GM21367 (cell line): ENCODE results near the gene PDE1C.

ENCODE experiments used
- ATAC-seq: cut with Tn5 transposase; IDR thresholded peaks from one replicate; pipeline ENCODE4 v1.9.1; 2021; ENCODE audit not compliant: unreplicated experiment

The PDE1C gene

DNA sequence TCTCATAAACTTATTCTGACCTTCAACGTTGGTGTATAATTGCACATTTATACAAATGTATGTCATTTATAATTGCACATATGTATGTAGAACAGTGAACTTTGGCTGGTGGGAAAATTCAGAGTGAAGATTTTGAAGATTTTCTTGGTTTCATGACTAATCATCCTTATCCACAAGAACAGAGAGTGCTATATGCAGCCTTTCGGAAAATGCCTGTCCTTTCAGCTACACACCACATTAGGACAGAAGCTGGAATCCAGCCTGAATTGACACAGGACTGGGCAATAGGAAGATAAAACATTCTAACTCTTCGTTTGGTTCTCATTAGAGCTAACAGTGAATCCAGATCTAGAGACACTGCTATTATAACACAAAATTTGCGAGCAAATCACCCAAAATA, 166.2 kb downstream of the PDE1C start:
- ATAC-seq, result no peak

DNA sequence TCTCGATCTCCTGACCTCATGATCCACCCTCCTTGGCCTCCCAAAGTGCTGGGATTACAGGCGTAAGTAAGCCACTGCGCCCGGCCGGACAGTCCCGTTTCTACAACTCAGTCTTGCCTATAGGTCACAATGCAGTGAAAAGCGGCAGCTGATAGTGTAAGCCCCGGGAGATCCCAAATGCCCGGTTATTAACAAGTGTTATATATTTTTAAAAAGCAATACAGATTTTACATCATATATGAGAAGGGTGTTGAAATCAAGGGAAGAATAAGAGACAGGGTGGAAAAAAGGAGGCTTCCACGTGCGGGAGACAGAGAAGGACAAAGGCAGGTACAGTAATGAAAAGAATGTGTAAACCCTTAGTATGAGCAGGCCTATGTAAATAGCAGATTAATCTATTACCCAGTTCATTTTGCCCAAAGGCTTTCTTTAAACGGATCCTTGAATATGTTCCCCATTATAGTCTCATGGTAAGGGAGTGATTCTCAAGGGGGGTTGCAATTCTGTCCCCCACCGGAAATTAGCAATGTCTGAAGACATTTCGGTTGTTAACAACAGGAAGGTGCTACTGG, 170.8 kb downstream of the PDE1C start:
- no peak for ATAC-seq

DNA sequence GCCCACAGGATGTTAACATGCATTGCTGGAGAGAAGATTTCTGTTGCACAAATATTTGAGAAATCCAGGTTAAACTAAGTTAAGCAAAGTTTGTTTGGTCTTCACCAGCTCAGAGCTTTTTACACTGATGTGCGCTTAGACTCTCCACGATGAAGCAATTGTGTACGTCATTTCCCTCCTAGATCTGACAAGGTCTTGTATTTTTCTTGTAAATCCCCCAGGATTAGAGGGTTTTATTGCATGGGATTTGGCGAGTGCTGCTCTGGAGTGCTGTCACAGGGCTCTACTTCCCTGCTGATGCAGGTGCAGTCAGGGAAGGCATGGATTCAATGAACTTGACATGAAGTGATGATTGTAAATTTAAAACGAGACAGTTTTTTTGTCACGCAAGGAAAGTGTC, 173.3 kb downstream of the PDE1C start:
- ATAC-seq, result no peak

DNA sequence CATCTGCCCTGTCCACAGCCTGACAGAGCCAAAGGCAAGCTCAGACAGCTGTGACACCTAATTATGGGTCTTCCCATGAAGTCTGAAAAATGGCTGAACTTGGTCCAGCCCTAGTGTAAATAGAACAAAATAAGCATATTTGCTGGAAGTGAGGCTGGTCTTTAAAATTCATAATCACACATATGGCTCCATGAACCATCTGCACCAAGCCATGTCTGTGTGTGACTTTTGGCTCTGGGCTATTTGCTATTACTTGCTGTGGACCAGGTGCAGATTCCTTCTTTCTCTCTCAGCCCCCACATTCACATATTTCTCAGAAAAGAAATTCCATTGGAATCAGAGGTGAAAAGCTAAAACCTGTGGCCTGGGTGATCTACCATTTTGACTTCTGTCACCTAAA, 175.9 kb downstream of the PDE1C start:
- ATAC-seq, result no peak

DNA sequence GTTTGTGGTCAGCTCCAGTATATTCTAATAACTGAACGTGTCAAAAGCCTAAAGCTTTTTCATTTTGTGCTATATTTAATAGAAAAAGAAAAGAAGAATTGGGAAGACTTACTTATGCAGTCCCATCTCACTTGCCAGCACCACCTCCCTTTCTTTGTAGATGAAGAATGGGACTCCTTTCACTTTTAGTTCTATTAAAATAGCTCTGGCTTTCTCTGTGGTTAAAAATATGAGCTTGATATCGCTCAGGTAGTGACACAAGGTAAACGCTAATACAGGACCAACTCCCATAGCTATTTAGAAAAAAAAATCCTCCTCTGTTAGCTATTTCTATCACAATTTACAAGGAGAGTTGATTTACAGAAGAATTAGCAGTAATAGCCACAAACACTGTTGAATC, 176.8 kb downstream of the PDE1C start:
- peak; percentile 33 for ATAC-seq

DNA sequence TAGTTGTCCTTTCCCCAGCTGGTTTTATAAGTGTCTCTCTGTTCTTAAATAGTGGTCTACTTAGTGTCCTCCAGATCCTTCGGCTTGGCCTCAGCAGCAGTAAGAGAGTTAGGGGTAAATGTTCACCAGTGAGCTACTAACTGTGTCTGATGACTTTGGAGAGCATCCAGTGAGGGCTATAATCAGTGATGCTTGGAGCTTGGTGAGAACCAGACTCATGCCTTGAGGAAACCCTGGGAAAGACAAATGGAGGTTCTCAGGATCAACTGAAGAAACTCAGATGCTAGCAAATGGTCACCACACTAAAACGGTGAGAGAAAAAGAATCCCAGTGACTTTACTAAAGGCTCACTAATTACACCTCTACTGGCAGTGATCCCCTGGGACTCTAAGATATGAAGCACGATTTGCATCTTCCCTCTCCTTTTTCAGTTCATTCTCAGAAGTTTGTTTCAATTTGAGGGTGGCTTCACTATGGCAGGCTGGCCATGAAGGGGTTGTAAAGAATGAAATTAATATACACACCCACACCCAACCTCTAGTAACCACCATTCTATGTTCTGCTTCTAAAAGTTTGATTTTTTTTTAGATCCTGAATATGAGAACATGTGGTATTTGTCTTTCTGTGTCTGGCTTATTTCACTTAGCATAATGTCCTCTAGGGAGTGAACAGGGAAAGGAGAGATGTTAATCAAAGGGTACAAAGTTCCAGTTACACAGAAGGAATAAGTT, 177.9 kb downstream of the PDE1C start:
- ATAC-seq, result peak; percentile 80

DNA sequence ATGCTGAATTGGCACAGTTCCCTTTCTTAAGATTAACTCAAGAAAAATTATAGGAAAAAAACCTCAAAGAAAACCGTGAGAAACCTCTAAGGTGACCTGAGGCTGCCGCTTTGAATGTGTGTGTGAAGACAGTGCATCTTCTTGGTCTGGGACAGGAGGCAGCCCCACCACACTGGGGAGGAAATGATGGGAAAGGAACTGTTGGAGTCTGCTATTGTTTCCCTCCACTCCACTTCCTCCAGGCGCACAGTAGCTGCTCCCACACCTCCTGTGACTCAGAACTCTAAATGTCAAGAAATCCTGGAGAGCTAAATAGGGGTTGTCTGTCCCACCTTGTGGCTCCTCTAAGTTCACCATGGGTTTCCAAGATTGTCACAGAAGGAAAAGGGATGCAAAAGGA, 179.4 kb downstream of the PDE1C start:
- no peak for ATAC-seq

DNA sequence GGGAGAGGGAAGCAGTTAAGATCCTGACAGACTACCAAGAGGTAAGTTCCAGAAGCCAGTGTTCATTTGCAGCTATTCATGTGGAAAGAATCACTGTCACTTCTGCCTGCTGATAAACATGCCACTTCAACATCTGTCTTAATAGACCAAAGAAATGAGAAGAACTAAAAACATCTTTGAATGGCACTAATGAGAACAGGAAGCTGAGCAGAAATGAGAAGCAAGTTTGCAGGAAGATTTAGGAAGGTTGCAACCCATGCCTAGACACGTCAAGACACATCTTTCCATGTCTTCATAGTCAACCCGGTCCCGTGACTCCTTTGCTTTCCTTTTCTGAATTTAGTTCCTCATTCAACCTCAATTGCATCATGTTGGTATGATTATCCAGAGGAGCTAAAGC, 180.0 kb downstream of the PDE1C start:
- ATAC-seq, result no peak

DNA sequence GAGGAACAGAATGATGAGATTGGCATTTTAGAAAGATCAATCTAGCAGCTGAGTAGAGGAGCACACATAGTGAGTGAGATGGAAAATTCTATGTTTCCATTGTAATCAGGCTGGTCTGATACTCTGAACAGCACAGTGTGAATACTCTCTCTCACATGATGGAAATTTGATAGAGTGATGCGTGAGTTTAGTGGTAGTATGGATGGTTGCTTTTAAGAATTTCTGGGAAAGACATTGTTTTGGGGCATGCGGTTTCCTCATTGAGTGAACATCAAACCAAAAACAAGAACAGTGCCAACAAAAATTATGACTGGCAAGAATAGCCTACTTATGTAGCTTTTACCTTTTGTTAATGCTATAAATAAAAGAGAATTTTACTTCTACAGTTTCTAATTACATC, 183.2 kb downstream of the PDE1C start:
- ATAC-seq, result no peak

DNA sequence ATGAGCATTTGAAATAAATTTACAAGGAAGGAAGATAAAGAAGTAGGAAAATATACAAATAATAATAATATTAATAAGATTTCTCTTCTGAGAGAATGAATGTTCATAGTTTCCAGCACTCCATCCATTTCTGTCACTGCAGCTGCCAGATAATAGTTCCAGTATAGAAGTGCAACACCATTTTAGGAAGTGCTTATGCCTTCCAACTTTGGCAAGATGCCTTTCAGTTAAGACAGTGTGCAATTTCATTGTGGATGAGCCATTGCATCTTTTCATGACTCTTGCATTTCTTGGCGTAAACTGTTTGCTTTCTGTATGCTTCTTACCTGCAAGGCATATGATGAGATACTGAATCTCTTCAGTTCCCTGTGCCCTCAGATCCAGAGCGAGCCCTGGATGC, 185.0 kb downstream of the PDE1C start:
- no peak for ATAC-seq

DNA sequence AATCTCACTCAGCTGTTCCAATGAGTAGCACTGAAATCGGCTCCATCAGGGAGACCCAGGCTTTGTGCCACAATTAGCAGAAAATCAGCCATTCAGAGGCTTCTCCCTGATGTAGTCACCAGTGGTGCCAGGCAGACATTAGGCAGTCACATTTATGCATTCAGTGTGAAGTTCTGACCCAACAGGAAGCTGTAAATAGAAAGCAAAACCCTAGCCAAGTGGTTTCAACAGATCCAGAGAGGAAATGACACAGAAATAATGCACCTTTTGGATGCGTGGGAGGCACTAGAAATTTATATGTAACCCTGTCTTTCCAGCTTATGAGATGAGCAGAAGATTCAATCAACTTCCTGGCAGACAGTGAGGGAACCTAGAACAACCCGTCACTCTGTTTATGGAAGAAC, 186.4 kb downstream of the PDE1C start:
- ATAC-seq, result no peak

DNA sequence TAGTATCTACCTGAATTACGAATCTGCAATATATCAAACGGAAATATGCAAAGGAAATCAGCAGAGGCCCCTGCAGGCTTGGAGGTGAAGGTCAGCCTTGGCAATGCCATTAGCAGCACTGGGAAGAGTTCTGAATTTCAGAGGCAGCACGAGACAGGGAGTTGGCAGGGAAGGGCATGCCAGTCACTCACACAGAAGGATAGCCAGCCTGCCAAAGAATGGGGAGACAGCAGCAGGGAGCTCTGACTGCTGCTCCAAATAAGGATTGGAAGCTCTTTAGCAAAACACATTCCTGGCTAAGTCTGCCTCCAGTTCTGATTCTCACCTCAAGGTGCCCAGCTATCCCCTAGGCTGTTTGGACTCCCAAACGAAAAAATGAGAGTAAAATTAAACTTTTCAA, 188.0 kb downstream of the PDE1C start:
- ATAC-seq, result no peak

DNA sequence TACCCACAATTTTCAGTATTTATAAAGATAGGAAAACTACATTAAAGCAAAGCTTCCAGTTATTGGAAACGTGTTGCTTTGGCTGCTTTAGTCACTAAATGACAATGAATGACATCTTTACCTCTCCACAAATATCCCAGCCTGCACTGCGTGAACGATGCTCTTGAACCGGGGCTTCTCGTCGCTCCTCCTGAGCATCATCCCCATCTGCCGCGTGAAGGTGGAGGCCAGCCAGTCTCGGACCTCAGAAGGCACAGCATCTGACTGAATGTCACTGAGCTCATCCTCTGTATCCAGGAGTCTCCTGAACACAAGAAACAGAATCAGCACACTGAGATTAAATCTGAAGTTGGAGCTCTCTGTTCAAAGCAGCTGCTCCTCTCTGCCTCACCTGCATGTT, 191.3 kb downstream of the PDE1C start:
- no peak for ATAC-seq

DNA sequence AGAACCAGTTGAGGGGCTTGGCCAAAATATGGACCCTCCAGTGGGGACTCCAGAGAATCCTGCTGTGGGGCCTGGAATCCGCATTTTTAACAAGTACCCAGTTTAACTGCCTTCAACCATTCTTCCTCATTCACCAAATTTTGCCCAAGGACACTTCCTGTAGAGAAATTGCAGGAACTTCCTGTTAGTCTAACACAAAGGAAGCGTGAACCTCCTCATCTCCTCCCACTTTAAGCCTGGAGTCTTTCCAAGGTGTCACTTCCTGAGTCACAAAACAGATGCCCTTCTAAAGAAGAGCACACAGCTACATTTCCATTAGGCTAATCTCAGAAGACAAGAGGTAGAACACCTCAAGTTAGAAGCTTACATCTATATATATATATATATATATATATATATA, 194.8 kb downstream of the PDE1C start:
- ATAC-seq, result no peak

DNA sequence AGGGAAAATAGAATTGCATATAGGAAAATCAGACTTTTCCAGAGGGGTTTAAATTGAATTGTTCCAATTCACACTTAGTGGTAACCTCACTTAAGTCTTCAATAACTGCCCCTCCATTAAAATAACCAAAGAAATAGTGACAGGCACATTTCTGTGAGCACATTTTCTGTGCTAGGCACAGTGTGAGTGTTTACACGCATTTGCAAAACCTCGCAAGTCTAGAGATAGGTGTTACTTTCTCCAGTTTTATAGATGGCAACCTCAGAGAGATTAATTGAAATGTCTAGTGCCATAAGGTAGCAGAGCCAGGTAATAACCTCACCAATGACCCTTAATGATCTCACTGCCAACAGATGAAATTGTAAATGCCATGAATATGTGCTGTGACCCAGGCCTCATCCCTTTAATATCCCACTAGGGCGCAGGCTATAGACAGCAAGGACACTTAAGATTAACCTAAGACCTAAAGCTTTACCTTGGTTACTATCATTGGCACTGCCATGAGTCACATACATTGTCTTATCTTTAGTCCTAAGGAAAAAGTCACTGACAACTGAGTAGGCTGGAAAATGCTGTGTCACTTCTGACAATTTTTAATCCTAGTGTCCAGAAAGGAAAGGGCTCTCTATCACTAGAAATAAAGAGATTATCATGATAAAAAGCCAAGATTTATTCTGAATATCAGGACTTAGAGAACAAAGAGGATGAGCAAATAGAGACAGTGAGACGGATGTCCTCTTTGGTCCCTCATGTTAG, 195.4 kb downstream of the PDE1C start:
- no peak for ATAC-seq

DNA sequence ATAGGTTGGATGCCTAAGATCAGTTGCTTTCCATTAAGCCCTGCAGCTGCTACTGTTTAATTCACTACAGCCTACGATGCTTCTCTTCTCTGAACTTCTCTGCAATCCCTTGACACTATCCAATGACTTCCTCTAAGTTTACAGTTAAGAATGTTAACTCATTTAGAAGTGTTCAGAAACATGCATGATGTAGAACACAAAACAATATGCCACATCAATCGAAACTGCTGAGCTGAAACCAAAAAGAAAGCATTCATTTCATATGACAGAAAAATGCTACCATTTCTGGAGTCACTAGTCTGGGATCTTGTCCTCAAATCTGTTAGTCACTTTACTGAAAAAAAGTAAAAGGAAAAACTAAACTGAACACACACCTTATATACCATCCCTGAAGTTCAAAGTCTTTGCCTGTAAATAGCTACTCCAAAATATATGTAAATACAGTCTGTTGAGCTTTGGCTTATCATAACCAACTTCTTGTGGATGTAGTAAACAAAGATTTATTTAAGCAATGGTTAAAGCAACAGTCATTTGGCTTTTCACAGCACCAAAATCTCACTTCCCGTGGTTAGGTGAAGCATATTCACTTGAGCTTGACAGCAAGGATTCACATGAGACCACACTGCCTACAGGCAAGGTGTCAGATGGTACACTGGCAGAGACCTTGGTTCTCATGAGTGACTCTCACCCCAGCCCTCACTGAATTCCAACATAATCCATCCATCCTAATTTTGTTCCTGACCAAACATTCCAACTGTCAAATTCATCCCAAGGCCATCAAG, 196.2 kb downstream of the PDE1C start:
- ATAC-seq, result peak; percentile 63

DNA sequence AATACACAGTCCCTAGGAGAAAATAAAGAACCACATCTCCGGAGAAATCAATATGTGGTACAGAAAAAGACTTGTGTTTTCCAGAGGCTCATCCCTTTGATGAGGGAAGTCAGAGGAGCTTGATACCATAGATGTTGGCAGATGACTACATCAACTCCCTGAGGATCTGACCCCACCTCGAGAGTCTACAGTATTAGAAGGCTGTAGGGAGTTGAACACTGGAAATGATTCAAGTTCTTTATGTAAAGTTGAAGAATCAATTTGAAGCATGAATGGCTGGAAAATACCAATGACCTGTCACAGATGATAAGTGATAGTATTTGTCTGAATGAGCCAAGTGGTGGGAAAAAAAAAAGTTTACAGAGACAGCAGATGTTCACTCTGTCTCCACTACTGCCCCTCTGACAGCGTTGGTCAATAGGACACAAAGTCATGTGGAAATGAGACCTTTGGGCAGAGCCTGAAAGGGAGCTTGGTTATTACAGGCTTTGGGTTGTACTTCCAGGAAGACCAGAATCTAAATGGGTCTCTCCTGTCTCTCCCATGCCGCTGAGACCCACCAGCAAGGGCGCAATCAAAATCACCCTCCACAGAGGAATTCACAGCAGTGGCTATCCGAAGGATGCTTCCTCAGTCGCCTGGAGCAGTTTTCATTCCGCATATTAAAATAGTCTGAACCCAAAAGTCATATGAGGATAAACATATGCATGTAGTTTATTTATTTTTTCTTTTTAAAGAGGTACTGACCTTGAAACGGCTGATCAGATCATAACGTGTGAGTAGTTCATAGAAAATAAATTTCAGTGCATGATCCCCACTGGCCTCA, 197.4 kb downstream of the PDE1C start:
- ATAC-seq, result no peak

DNA sequence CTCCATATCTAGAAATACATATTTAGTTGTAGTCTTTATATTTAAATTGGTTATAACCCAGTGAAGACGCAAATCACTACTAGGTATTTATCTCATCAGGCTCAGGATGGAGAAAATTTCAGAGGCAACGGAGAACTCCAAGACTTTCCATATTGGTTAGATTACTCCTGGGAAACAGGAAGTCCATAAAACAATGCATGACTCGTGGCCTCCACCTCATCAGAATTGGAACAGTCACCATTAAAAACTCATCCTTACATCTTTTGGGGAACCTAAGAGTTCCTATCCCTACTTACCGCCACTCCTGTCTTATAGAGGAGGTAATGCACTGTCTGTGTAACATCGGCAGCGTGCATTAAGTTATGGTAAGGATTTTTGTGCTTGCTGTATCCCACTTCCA, 205.6 kb downstream of the PDE1C start:
- ATAC-seq, result no peak

DNA sequence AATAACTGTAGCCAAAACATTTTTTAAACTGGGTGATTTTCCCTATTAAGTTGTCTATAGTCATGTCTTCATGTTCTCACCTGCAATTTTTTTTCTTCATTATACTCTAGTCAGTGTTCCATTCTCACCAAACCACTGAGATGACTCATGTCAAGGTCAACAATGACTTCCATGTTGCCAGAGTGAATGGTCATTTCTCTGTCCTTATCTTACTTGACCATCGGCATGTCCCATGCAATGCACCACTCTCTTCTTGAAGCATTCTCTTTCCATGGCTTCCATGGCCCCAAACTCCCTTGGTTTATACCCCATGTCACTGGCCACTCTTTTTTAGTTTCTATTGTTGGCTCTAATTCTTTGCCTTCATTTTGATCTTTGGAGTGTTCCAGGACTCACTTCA, 209.3 kb downstream of the PDE1C start:
- ATAC-seq, result no peak

DNA sequence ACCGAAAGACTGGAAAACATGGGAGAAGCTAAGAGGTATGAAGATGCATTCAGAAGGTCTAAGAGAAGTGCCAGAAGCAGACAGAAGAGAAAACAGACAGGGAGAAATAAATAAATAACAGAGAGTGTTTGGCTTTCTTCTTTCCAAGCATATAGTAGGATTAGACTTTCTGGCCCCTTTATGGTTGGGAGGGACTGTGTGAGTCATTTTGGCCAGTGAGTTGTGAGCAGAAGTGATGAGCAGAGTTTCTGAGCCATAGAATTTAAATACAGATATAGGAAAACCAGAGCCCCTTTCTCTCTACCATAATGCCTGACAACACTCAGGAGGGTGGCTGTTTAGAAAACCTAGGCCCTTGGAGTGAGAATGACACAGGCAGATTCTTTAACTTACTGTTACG, 212.2 kb downstream of the PDE1C start:
- ATAC-seq, result no peak

DNA sequence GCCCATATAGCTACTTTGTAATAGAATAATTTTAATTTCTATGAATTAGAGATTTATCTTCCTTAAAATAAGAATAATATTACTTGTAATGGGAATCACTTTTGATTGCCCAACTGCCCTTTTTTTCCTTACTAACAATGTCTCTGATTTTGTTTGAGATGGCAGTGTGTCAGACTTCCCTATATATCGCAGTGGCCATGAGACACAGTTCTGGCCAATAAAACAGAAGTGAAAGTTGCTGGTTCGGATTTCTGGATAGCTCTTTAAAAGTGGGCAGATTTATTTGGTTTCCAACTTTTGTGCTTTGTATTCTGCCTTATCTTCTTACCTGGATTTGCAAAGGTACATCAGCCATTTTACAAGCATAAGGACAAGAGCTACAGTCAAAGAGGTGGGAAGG, 213.0 kb downstream of the PDE1C start:
- no peak for ATAC-seq
